HepG2 (cell line): Measurements from ENCODE around the gene ZG16. TPM values are rescaled to one million over a fixed set of nuclear protein-coding genes. Genes with fewer than 3 reads are reported as not detected.

Source experiments
- E2F2 ChIP-seq: sonication (generic); formaldehyde crosslinking; IDR thresholded peaks from 2 replicates; pipeline ENCODE4 v1.4.0; 2020; ENCODE audit warnings: missing genetic modification reagents, borderline replicate concordance
- ISX ChIP-seq: sonication (generic); formaldehyde crosslinking; conservative IDR thresholded peaks from 2 replicates; pipeline ENCODE4 v1.5.0; 2020; ENCODE audit warnings: missing genetic modification reagents
- NFATC3 ChIP-seq: sonication (generic); formaldehyde crosslinking; IDR thresholded peaks from 2 replicates; pipeline ENCODE4 v1.5.1; 2020; ENCODE audit warnings: mild to moderate bottlenecking, missing genetic modification reagents
- PRMT3 ChIP-seq: sonication (generic); formaldehyde crosslinking; IDR thresholded peaks from 2 replicates; pipeline ENCODE4 v1.8.1; 2022; ENCODE audit warnings: low read depth, mild to moderate bottlenecking, moderate library complexity, missing genetic modification reagents, borderline replicate concordance
- ZNF142 ChIP-seq: sonication (generic); formaldehyde crosslinking; IDR thresholded peaks from 2 replicates; pipeline ENCODE4 v1.4.0; 2020; ENCODE audit warnings: missing genetic modification reagents
- ZNF562 ChIP-seq: sonication (generic); formaldehyde crosslinking; IDR thresholded peaks from 2 replicates; pipeline ENCODE4 v1.8.0; 2022; ENCODE audit warnings: missing genetic modification reagents, borderline replicate concordance
- ZNF770 ChIP-seq: sonication (generic); formaldehyde crosslinking; IDR thresholded peaks from 2 replicates; pipeline ENCODE4 v1.5.0; 2020; ENCODE audit warnings: mild to moderate bottlenecking, missing genetic modification reagents
- ZNF841 ChIP-seq: sonication (generic); formaldehyde crosslinking; IDR thresholded peaks from 2 replicates; pipeline ENCODE4 v1.8.1; 2023; ENCODE audit warnings: missing genetic modification reagents, borderline replicate concordance
- ZSCAN9 ChIP-seq: IDR thresholded peaks from 2 replicates; pipeline ENCODE4 v1.6.1; 2016; ENCODE audit warnings: borderline replicate concordance
- polyA plus RNA-seq, 8 experiments: library from polyadenylated mRNA; depleted of rRNA in 3 of 8; stranded (reverse) in 7 of 8; unstranded in 1 of 8; fragments of >200 nt; fragmentation: Illumina TruSeq in 4 of 8; extraction: Trizol in 4 of 8; gene quantifications; 2 replicates each; pipeline versions ENCODE4 v1.2.1 to v1.2.3, GENCODE V29; 2011 to 2016; ENCODE audit warnings: low read depth in 4 of 8, missing spikeins in 1 of 8, mixed read lengths in 1 of 8; ENCODE audit not compliant: insufficient read depth in 1 of 8
- total RNA-seq, 5 experiments: library from RNA; depleted of rRNA; stranded (reverse); fragments of >200 nt; fragmentation: Illumina TruSeq; extraction: Trizol; gene quantifications; 2 replicates each; pipeline ENCODE4 v1.2.3, GENCODE V29; 2016; ENCODE audit warnings: low read depth in 1 of 5
- TF ChIP-seq, protein P1 (sequence below): sonication (generic); formaldehyde crosslinking; IDR thresholded peaks from 2 replicates; pipeline ENCODE4 v1.4.0; 2020; ENCODE audit warnings: missing genetic modification reagents
- TF ChIP-seq, protein P2 (sequence below): sonication (generic); formaldehyde crosslinking; IDR thresholded peaks from 2 replicates; pipeline ENCODE4 v1.4.0; 2020; ENCODE audit warnings: missing genetic modification reagents, borderline replicate concordance

ZG16 gene
- total and polyA plus RNA-seq, 2 of the 13 experiments (the other 11 are each of a cell fraction or from before 2014, with no cell fraction given): 0.04 to 0.07 TPM

GRCh38 chr16:29805232-29806098 is 27.4 kb downstream of the ZG16 start (continued):
- TF ChIP-seq ZNF770 (peak; percentile 64), ZNF841 (CRISPR knock-in tag) (peak; percentile 82; the same call in 1 of the 2 replicates), E2F2 (peak; percentile 98; the same call in 1 of the 2 replicates), ISX (CRISPR knock-in tag) (no peak; the same call in 1 of the 2 replicates), ZNF142 (CRISPR knock-in tag) (peak; percentile 78), ZSCAN9 (CRISPR knock-in tag) (peak; percentile 97), PRMT3 (CRISPR knock-in tag) (peak; percentile 94; the same call in 1 of the 2 replicates), NFATC3 (CRISPR knock-in tag) (peak; percentile 61; the same call in 1 of the 2 replicates), ZNF562 (CRISPR knock-in tag) (no peak; the same call in 1 of the 2 replicates)
- TF ChIP-seq, protein P1, sequence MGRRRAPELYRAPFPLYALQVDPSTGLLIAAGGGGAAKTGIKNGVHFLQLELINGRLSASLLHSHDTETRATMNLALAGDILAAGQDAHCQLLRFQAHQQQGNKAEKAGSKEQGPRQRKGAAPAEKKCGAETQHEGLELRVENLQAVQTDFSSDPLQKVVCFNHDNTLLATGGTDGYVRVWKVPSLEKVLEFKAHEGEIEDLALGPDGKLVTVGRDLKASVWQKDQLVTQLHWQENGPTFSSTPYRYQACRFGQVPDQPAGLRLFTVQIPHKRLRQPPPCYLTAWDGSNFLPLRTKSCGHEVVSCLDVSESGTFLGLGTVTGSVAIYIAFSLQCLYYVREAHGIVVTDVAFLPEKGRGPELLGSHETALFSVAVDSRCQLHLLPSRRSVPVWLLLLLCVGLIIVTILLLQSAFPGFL (CRISPR knock-in tag): no peak
- TF ChIP-seq, protein P2, sequence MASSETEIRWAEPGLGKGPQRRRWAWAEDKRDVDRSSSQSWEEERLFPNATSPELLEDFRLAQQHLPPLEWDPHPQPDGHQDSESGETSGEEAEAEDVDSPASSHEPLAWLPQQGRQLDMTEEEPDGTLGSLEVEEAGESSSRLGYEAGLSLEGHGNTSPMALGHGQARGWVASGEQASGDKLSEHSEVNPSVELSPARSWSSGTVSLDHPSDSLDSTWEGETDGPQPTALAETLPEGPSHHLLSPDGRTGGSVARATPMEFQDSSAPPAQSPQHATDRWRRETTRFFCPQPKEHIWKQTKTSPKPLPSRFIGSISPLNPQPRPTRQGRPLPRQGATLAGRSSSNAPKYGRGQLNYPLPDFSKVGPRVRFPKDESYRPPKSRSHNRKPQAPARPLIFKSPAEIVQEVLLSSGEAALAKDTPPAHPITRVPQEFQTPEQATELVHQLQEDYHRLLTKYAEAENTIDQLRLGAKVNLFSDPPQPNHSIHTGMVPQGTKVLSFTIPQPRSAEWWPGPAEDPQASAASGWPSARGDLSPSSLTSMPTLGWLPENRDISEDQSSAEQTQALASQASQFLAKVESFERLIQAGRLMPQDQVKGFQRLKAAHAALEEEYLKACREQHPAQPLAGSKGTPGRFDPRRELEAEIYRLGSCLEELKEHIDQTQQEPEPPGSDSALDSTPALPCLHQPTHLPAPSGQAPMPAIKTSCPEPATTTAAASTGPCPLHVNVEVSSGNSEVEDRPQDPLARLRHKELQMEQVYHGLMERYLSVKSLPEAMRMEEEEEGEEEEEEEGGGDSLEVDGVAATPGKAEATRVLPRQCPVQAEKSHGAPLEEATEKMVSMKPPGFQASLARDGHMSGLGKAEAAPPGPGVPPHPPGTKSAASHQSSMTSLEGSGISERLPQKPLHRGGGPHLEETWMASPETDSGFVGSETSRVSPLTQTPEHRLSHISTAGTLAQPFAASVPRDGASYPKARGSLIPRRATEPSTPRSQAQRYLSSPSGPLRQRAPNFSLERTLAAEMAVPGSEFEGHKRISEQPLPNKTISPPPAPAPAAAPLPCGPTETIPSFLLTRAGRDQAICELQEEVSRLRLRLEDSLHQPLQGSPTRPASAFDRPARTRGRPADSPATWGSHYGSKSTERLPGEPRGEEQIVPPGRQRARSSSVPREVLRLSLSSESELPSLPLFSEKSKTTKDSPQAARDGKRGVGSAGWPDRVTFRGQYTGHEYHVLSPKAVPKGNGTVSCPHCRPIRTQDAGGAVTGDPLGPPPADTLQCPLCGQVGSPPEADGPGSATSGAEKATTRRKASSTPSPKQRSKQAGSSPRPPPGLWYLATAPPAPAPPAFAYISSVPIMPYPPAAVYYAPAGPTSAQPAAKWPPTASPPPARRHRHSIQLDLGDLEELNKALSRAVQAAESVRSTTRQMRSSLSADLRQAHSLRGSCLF (CRISPR knock-in tag): no peak
